OCI-LY3 (cell line): ENCODE results near the gene FAM219A.

Experiments
- EZH2phosphoT487 ChIP-seq: fragments of 200-600 bp; shearing (Covaris generic); IDR thresholded peaks from 2 replicates; pipeline ENCODE4 v1.6.1; 2018; ENCODE audit warnings: antibody characterized with exemption, mixed run types, low read depth
- TF ChIP-seq, protein P1 (sequence below): fragments of 200-600, 300-600 bp; sonication (generic); IDR thresholded peaks from 2 replicates; pipeline ENCODE4 v1.5.1; 2014; ENCODE audit warnings: antibody characterized with exemption, low read length, low read depth

- TF ChIP-seq, protein P1, sequence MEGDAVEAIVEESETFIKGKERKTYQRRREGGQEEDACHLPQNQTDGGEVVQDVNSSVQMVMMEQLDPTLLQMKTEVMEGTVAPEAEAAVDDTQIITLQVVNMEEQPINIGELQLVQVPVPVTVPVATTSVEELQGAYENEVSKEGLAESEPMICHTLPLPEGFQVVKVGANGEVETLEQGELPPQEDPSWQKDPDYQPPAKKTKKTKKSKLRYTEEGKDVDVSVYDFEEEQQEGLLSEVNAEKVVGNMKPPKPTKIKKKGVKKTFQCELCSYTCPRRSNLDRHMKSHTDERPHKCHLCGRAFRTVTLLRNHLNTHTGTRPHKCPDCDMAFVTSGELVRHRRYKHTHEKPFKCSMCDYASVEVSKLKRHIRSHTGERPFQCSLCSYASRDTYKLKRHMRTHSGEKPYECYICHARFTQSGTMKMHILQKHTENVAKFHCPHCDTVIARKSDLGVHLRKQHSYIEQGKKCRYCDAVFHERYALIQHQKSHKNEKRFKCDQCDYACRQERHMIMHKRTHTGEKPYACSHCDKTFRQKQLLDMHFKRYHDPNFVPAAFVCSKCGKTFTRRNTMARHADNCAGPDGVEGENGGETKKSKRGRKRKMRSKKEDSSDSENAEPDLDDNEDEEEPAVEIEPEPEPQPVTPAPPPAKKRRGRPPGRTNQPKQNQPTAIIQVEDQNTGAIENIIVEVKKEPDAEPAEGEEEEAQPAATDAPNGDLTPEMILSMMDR: no peak
- TF ChIP-seq EZH2phosphoT487: no peak
These were observed 1.6 kb downstream of the FAM219A start for GRCh38 chr9:34456746-34457145.
